ENCODE measurements around the gene MAST4.

MAST4 gene

GRCh38 chr5:67178085-67178484, 581.9 kb downstream of the MAST4 start:
- H3K4me3 ChIP-seq (ENCODE audit: low read depth, low read length): no peak overlapping the region
- peak; percentile 44 for DNase-seq
- H3K36me3 ChIP-seq: no peaks in the 10 kb centered on the region
- no peak for TF ChIP-seq CTCF (IDR thresholded peaks at IDR 0.05; ENCODE audit: low read depth, low read length)
- peaks cover 6% of the 10 kb centered on the region; the same call in 1 of the 2 replicates for H3K9me3 ChIP-seq
- H3K4me1 ChIP-seq: peaks cover 31% of the 10 kb centered on the region
- no peaks in the 10 kb centered on the region for H3K27me3 ChIP-seq

GRCh38 chr5:67178966-67179365, 582.8 kb downstream of the MAST4 start:
- Histone ChIP-seq H3K4me3 (ENCODE audit: low read depth, low read length) (no peak overlapping the region), H3K27me3 (no peaks in the 10 kb centered on the region), H3K9me3 (peaks cover 6% of the 10 kb centered on the region; the same call in 1 of the 2 replicates), H3K4me1 (peaks cover 31% of the 10 kb centered on the region), H3K36me3 (no peaks in the 10 kb centered on the region)
- no peak for TF ChIP-seq CTCF (IDR thresholded peaks at IDR 0.05; ENCODE audit: low read depth, low read length)
- no peak for DNase-seq

GRCh38 chr5:67179697-67180361, 583.6 kb downstream of the MAST4 start:
- no peak overlapping the region for H3K4me3 ChIP-seq (ENCODE audit: low read depth, low read length)
- no peaks in the 10 kb centered on the region for H3K36me3 ChIP-seq
- no peaks in the 10 kb centered on the region for H3K27me3 ChIP-seq
- H3K4me1 ChIP-seq: peaks cover 31% of the 10 kb centered on the region
- TF ChIP-seq CTCF (IDR thresholded peaks at IDR 0.05; ENCODE audit: low read depth, low read length): no peak
- peaks cover 6% of the 10 kb centered on the region; the same call in 1 of the 2 replicates for H3K9me3 ChIP-seq
- no peak for DNase-seq

GRCh38 chr5:67181648-67182221, 585.5 kb downstream of the MAST4 start:
- H3K4me1 ChIP-seq: peaks cover 24% of the 10 kb centered on the region
- no peak overlapping the region for H3K4me3 ChIP-seq (ENCODE audit: low read depth, low read length)
- H3K27me3 ChIP-seq: no peaks in the 10 kb centered on the region
- H3K9me3 ChIP-seq: peaks cover 6% of the 10 kb centered on the region; the same call in 1 of the 2 replicates
- DNase-seq: no peak
- no peaks in the 10 kb centered on the region for H3K36me3 ChIP-seq
- no peak for TF ChIP-seq CTCF (IDR thresholded peaks at IDR 0.05; ENCODE audit: low read depth, low read length)

- no peak overlapping the region for H3K4me3 ChIP-seq (ENCODE audit: low read depth, low read length)
- H3K4me1 ChIP-seq: peaks cover 22% of the 10 kb centered on the region
- DNase-seq: no peak
- TF ChIP-seq CTCF (IDR thresholded peaks at IDR 0.05; ENCODE audit: low read depth, low read length): no peak
- no peaks in the 10 kb centered on the region for H3K27me3 ChIP-seq
- H3K36me3 ChIP-seq: no peaks in the 10 kb centered on the region
- peaks cover under 1% of the 10 kb centered on the region; the same call in 1 of the 2 replicates for H3K9me3 ChIP-seq
Observed at GRCh38 chr5:67182301-67182790, 586.2 kb downstream of the MAST4 start.

GRCh38 chr5:67183859-67184258, 587.7 kb downstream of the MAST4 start:
- no peak for TF ChIP-seq CTCF (IDR thresholded peaks at IDR 0.05; ENCODE audit: low read depth, low read length)
- H3K36me3 ChIP-seq: no peaks in the 10 kb centered on the region
- no peak for DNase-seq

More at GRCh38 chr5:67183859-67184258, 587.7 kb downstream of the MAST4 start:
- peaks cover 13% of the 10 kb centered on the region for H3K4me1 ChIP-seq
- no peaks in the 10 kb centered on the region for H3K9me3 ChIP-seq
- no peaks in the 10 kb centered on the region for H3K27me3 ChIP-seq
- H3K4me3 ChIP-seq (ENCODE audit: low read depth, low read length): no peak overlapping the region

All from BE2C (cell line).